H1 (cell line): ENCODE results near the gene HMSD. TPM values are rescaled to one million over a fixed set of nuclear protein-coding genes. Genes with fewer than 3 reads are reported as not detected.

Source experiments
- CTCF ChIA-PET: fragments of 300-600 bp; sonication (Branson Sonifier 250); formaldehyde crosslinking; loops from one replicate; lab custom pipeline; 2021; ENCODE audit not compliant: partially characterized antibody; lab: Charles Lee
- POLR2A ChIA-PET: fragments of 300-600 bp; sonication (Branson Sonifier 250); formaldehyde crosslinking; loops from one replicate; lab custom pipeline; 2021; ENCODE audit warnings: inconsistent platforms; ENCODE audit not compliant: partially characterized antibody; lab: Charles Lee
- DNase-seq, 2 experiments: peaks; one replicate each; pipeline versions ENCODE4 v3.0.0 to v3.0.0-alpha.2; 2010 to 2022; ENCODE audit warnings: low spot score in 2 of 2, low read depth in 1 of 2, mixed read lengths in 1 of 2
- FAIRE-seq: peaks from 2 replicates; lab custom pipeline; 2011; peaks lifted over from hg19 to GRCh38; lab: Jason Lieb, UNC
- H2AFZ ChIP-seq: 2 replicates; pipeline ENCODE4 v1.8.1; 2012; ENCODE audit warnings: low read length, inconsistent platforms
- H2AK5ac ChIP-seq: 2 replicates; pipeline ENCODE4 v1.6.1; 2013; ENCODE audit warnings: low read depth, low read length
- H2BK120ac ChIP-seq: replicated peaks from 2 replicates; pipeline ENCODE3; 2013; ENCODE audit warnings: low read depth, low read length, inconsistent platforms
- H2BK12ac ChIP-seq: 2 replicates; pipeline ENCODE4 v1.6.1; 2013; ENCODE audit warnings: low read depth, low read length
- H2BK15ac ChIP-seq: 2 replicates; pipeline ENCODE4 v1.6.1; 2013; ENCODE audit warnings: low read length
- H2BK20ac ChIP-seq: 2 replicates; pipeline ENCODE4 v1.6.1; 2013; ENCODE audit warnings: low read length
- H2BK5ac ChIP-seq: 2 replicates; pipeline ENCODE4 v1.6.1; 2013; ENCODE audit warnings: low read depth, low read length
- H3K14ac ChIP-seq: 2 replicates; pipeline ENCODE4 v1.6.1; 2013; ENCODE audit warnings: inconsistent platforms; ENCODE audit not compliant: insufficient read length
- H3K18ac ChIP-seq: 2 replicates; pipeline ENCODE4 v1.6.1; 2013; ENCODE audit warnings: low read length; ENCODE audit errors: extremely low read depth
- H3K23ac ChIP-seq: 2 replicates; pipeline ENCODE4 v1.6.1; 2013; ENCODE audit warnings: inconsistent platforms; ENCODE audit not compliant: insufficient read length
- H3K23me2 ChIP-seq: 2 replicates; pipeline ENCODE4 v1.6.1; 2013; ENCODE audit warnings: low read depth, low read length
- H3K27ac ChIP-seq: 2 replicates; pipeline ENCODE4 v1.6.1; 2011; ENCODE audit warnings: low read depth, low read length, inconsistent platforms
- H3K27me3 ChIP-seq, 4 experiments: replicated peaks in 1 of 4; 1 replicate in 1 of 4; 2 replicates in 3 of 4; pipeline versions ENCODE4 v1.6.1 to v1.8.1; 2011 to 2013; ENCODE audit warnings: low read length in 3 of 4, mild to moderate bottlenecking in 3 of 4, inconsistent platforms in 2 of 4, mixed read lengths in 2 of 4, moderate library complexity in 1 of 4; ENCODE audit not compliant: control insufficient read depth in 3 of 4, insufficient read depth in 3 of 4; ENCODE audit errors: extremely low read depth in 1 of 4
- H3K36me3 ChIP-seq, 4 experiments: 2 replicates each; pipeline versions ENCODE4 v1.6.1 to v1.8.1; 2011 to 2013; ENCODE audit warnings: mild to moderate bottlenecking in 4 of 4, low read length in 3 of 4, moderate library complexity in 2 of 4, control low read depth in 1 of 4, inconsistent platforms in 1 of 4; ENCODE audit not compliant: insufficient read depth in 4 of 4, control insufficient read depth in 2 of 4
- H3K4ac ChIP-seq: replicated peaks from 2 replicates; pipeline ENCODE3; 2013; ENCODE audit warnings: low read length, low read depth, mixed read lengths, inconsistent platforms; ENCODE audit not compliant: insufficient read length
- H3K4me1 ChIP-seq, 4 experiments: replicated peaks in 1 of 4; 1 replicate in 1 of 4; 2 replicates in 3 of 4; pipeline versions ENCODE4 v1.6.1 to v1.8.1; 2011 to 2013; ENCODE audit warnings: low read length in 3 of 4, inconsistent platforms in 2 of 4, mixed read lengths in 1 of 4; ENCODE audit not compliant: insufficient read depth in 4 of 4, control insufficient read depth in 3 of 4
- H3K4me2 ChIP-seq, 2 experiments: 2 replicates each; pipeline versions ENCODE4 v1.6.1 to v1.8.1; 2011 to 2013; ENCODE audit warnings: low read depth in 2 of 2, low read length in 2 of 2, control low read depth in 1 of 2, inconsistent platforms in 1 of 2, mild to moderate bottlenecking in 1 of 2; ENCODE audit not compliant: insufficient read depth in 1 of 2
- H3K4me3 ChIP-seq, 4 experiments: fragments of 200-600, 300-600 bp in 1 of 4; sonication (generic), shearing (Covaris generic), sonication (Bioruptor Twin) in 1 of 4; 2 replicates each; pipeline versions ENCODE4 v1.5.1 to v1.8.1; 2011 to 2016; ENCODE audit warnings: low read length in 4 of 4, low read depth in 3 of 4, control low read depth in 2 of 4, inconsistent platforms in 2 of 4, mild to moderate bottlenecking in 2 of 4, mixed read lengths in 1 of 4, moderate library complexity in 1 of 4; ENCODE audit not compliant: insufficient read depth in 2 of 4; ENCODE audit errors: extremely low read depth in 1 of 4
- H3K56ac ChIP-seq: replicated peaks from 2 replicates; pipeline ENCODE3; 2013; ENCODE audit warnings: low read depth, mild to moderate bottlenecking, mixed read lengths, low read length, inconsistent platforms; ENCODE audit not compliant: insufficient read length
- H3K79me1 ChIP-seq: 2 replicates; pipeline ENCODE4 v1.6.1; 2013; ENCODE audit warnings: low read depth, low read length, control low read depth
- H3K79me2 ChIP-seq, 2 experiments: 2 replicates each; pipeline versions ENCODE4 v1.6.1 to v1.8.1; 2012 to 2013; ENCODE audit warnings: low read length in 2 of 2, mild to moderate bottlenecking in 2 of 2, inconsistent platforms in 1 of 2; ENCODE audit not compliant: insufficient read depth in 2 of 2, control insufficient read depth in 1 of 2
- H3K9ac ChIP-seq, 4 experiments: replicated peaks in 1 of 4; 1 replicate in 1 of 4; 2 replicates in 3 of 4; pipeline versions ENCODE4 v1.6.1 to v1.8.1; 2011 to 2013; ENCODE audit warnings: low read depth in 3 of 4, low read length in 3 of 4, control low read depth in 2 of 4, mild to moderate bottlenecking in 2 of 4, moderate library complexity in 2 of 4, inconsistent platforms in 1 of 4; ENCODE audit errors: extremely low read depth in 1 of 4
- H3K9me3 ChIP-seq, 2 experiments: 2 replicates each; pipeline versions ENCODE4 v1.6.1 to v1.8.1; 2012 to 2013; ENCODE audit warnings: mild to moderate bottlenecking in 2 of 2, moderate library complexity in 2 of 2, control low read depth in 1 of 2, inconsistent platforms in 1 of 2, low read depth in 1 of 2, low read length in 1 of 2, mixed read lengths in 1 of 2; ENCODE audit not compliant: insufficient read depth in 2 of 2
- H4K20me1 ChIP-seq, 2 experiments: replicated peaks in 1 of 2; 2 replicates each; pipeline versions ENCODE3 to v1.8.1; 2011 to 2013; ENCODE audit warnings: inconsistent platforms in 2 of 2, low read length in 2 of 2, mild to moderate bottlenecking in 1 of 2; ENCODE audit not compliant: insufficient read depth in 2 of 2, control insufficient read depth in 1 of 2
- H4K5ac ChIP-seq: 2 replicates; pipeline ENCODE4 v1.6.1; 2013; ENCODE audit warnings: low read length, low read depth, mixed read lengths, inconsistent platforms; ENCODE audit not compliant: insufficient read length
- H4K8ac ChIP-seq: 2 replicates; pipeline ENCODE4 v1.8.0; 2013; ENCODE audit warnings: mild to moderate bottlenecking, moderate library complexity, low read length, inconsistent platforms; ENCODE audit not compliant: insufficient read depth; ENCODE audit errors: extremely low read depth
- H4K91ac ChIP-seq: replicated peaks from 2 replicates; pipeline ENCODE3; 2013; ENCODE audit warnings: low read length, mixed read lengths, inconsistent platforms; ENCODE audit not compliant: insufficient read length
- BCL11A ChIP-seq, 2 experiments: IDR thresholded peaks; one replicate each; pipeline ENCODE4 v1.6.1; 2011; ENCODE audit warnings: low read depth in 2 of 2, low read length in 2 of 2, mild to moderate bottlenecking in 2 of 2
- CREB1 ChIP-seq: IDR thresholded peaks from 2 replicates; pipeline ENCODE4 v1.6.1; 2012; ENCODE audit warnings: inconsistent platforms
- FOSL1 ChIP-seq: IDR thresholded peaks from 2 replicates; pipeline ENCODE4 v1.6.1; 2011; ENCODE audit warnings: mild to moderate bottlenecking, low read depth, low read length, moderate library complexity; ENCODE audit not compliant: insufficient read depth
- KDM5A ChIP-seq: fragments of 200-600 bp; IDR thresholded peaks from 2 replicates; pipeline ENCODE4 v1.7.1; 2012; ENCODE audit warnings: mild to moderate bottlenecking, low read length, inconsistent platforms, mixed read lengths
- PHF8 ChIP-seq: fragments of 200-600 bp; sonication (generic); conservative IDR thresholded peaks from 2 replicates; pipeline ENCODE4 v1.7.1; 2012; ENCODE audit warnings: low read depth, mild to moderate bottlenecking, inconsistent platforms, low read length, moderate library complexity
- SP1 ChIP-seq: IDR thresholded peaks from 2 replicates; pipeline ENCODE4 v1.6.1; 2011; ENCODE audit warnings: low read depth, low read length
- SP4 ChIP-seq: IDR thresholded peaks from 2 replicates; pipeline ENCODE4 v1.6.1; 2012; ENCODE audit warnings: low read length, inconsistent platforms
- TBP ChIP-seq: IDR thresholded peaks from 2 replicates; pipeline ENCODE4 v1.6.1; 2011; ENCODE audit warnings: low read depth, low read length, improper control_type of control experiment
- TEAD4 ChIP-seq: IDR thresholded peaks from 2 replicates; pipeline ENCODE4 v1.6.1; 2012; ENCODE audit warnings: low read depth, low read length, inconsistent platforms, mixed read lengths
- YY1 ChIP-seq: IDR thresholded peaks from 2 replicates; pipeline ENCODE4 v1.6.1; 2011; ENCODE audit warnings: low read depth, mild to moderate bottlenecking, low read length
- polyA plus RNA-seq, 7 experiments: library from polyadenylated mRNA; depleted of rRNA in 3 of 7; stranded (reverse) in 5 of 7; unstranded in 2 of 7; fragments of >200 nt in 5 of 7; fragments of 200-250 nt in 2 of 7; gene quantifications; 1 replicate in 5 of 7; 2 replicates in 1 of 7; 4 replicates in 1 of 7; pipeline versions ENCODE4 v1.2.1 to v1.2.3, GENCODE V29; 2011 to 2013; ENCODE audit warnings: missing spikeins in 2 of 7, mixed read lengths in 2 of 7
- total RNA-seq: library from RNA; stranded (reverse); fragmentation: NEBNext Ultra II Directional; extraction: Animal tissue kit (Norgen Biotek cat#: 25700); gene quantifications from 2 replicates; pipeline ENCODE4 v1.2.1, GENCODE V29; 2021

The HMSD gene
- total and polyA plus RNA-seq, 2 of the 8 experiments (the other 6 are each of a cell fraction or from before 2014, with no cell fraction given): 1.3 to 3.0 TPM

GRCh38 chr18:63907664-63908063, 41.4 kb upstream of the HMSD start, which contains the start of gene SERPINB10:
TSS of gene SERPINB10 (plus strand) at chr18:63907958. CDS start at chr18:63915511, 7,553 bp downstream.
- H3K4ac ChIP-seq: no peak within 1 kb of the TSS
- no peak within 1 kb of the TSS for H2BK15ac ChIP-seq
- H2BK120ac ChIP-seq: no peak within 1 kb of the TSS
- no peak for DNase-seq
- TF ChIP-seq BCL11A (IDR thresholded peaks at IDR 0.05; ENCODE audit: low read depth in 2 of 2, low read length in 2 of 2): no peak
- TF ChIP-seq SP4: no peak
- no peak for TF ChIP-seq YY1
- TF ChIP-seq TEAD4: no peak
- TF ChIP-seq FOSL1: no peak
- no peak for TF ChIP-seq CREB1
- TF ChIP-seq PHF8: no peak
- TF ChIP-seq SP1: no peak
- TF ChIP-seq TBP: no peak
- no peak for TF ChIP-seq KDM5A
- TF ChIP-seq, all 59 proteins: peak for 0
- H2AFZ ChIP-seq: no peak within 1 kb of the TSS
- H2AK5ac ChIP-seq: no peak within 1 kb of the TSS
- H4K91ac ChIP-seq: no peak within 1 kb of the TSS
- no peaks in the 10 kb centered on the region for H4K20me1 ChIP-seq
- H3K4me2 ChIP-seq: no peak within 1 kb of the TSS
- no peak within 1 kb of the TSS for H3K23ac ChIP-seq
- no peak within 1 kb of the TSS for H2BK5ac ChIP-seq
- H3K56ac ChIP-seq: no peak within 1 kb of the TSS
- H3K14ac ChIP-seq: no peak within 1 kb of the TSS
- no peaks in the 10 kb centered on the region for H3K36me3 ChIP-seq
- H3K27ac ChIP-seq: no peak within 1 kb of the TSS
- H3K4me1 ChIP-seq: peaks cover 0 to 2% (median 0%) of the 10 kb centered on the region in 4 experiments; a peak in 1 of 7 replicates
- no peaks in the 10 kb centered on the region for H3K79me2 ChIP-seq
- no peak within 1 kb of the TSS for H2BK12ac ChIP-seq
- CTCF ChIA-PET: interaction anchor here (0.6 to 2.0 kb wide), 3 partner anchors 20 to 57 kb away, joined by 3 to 6 read pairs (median 3); no protein-coding TSS in a partner anchor
- H4K8ac ChIP-seq: no peak within 1 kb of the TSS
- POLR2A ChIA-PET: no interaction called here
- FAIRE-seq: no peak
- H3K79me1 ChIP-seq: no peaks in the 10 kb centered on the region
- no peak within 1 kb of the TSS for H3K9ac ChIP-seq
- no peak within 1 kb of the TSS for H3K18ac ChIP-seq
- H3K27me3 ChIP-seq: no peaks in the 10 kb centered on the region
- no peak within 1 kb of the TSS for H3K4me3 ChIP-seq
- H4K5ac ChIP-seq: no peak within 1 kb of the TSS
- H2BK20ac ChIP-seq: no peak within 1 kb of the TSS
- H3K9me3 ChIP-seq: peaks cover 0 to 7% of the 10 kb centered on the region in 2 experiments; a peak in 1 of 4 replicates
- H3K23me2 ChIP-seq: no peaks in the 10 kb centered on the region
